Loucy (cell line): ENCODE results near the gene FMO1.

Experiments used
- H2AFZ ChIP-seq: fragments of 200-600 bp; sonication (generic); 2 replicates; pipeline ENCODE4 v1.6.0; 2016; ENCODE audit warnings: antibody characterized with exemption, mild to moderate bottlenecking, low read length, moderate library complexity
- H3F3A ChIP-seq: fragments of 200-600 bp; 2 replicates; pipeline ENCODE4 v1.6.0; 2016; ENCODE audit warnings: antibody characterized with exemption, low read depth, mild to moderate bottlenecking
- H3K27me3 ChIP-seq: fragments of 200-600 bp; sonication (generic); 2 replicates; pipeline ENCODE4 v1.6.1; 2014; ENCODE audit warnings: low read length, mild to moderate bottlenecking; ENCODE audit not compliant: insufficient read depth, poor library complexity, severe bottlenecking
- H3K36me3 ChIP-seq: fragments of 200-600 bp; sonication (generic); 2 replicates; pipeline ENCODE4 v1.6.1; 2016; ENCODE audit warnings: low read length; ENCODE audit not compliant: insufficient read depth
- H3K4me1 ChIP-seq: fragments of 200-600 bp; sonication (generic); 2 replicates; pipeline ENCODE4 v1.5.1; 2014; ENCODE audit warnings: low read length, mild to moderate bottlenecking; ENCODE audit not compliant: insufficient read depth, poor library complexity, severe bottlenecking
- H3K4me2 ChIP-seq: fragments of 200-600 bp; sonication (generic); 2 replicates; pipeline ENCODE4 v1.6.0; 2014; ENCODE audit warnings: antibody characterized with exemption, low read length, low read depth, mild to moderate bottlenecking; ENCODE audit not compliant: poor library complexity, severe bottlenecking
- H3K4me3 ChIP-seq: fragments of 200-600 bp; sonication (generic); 2 replicates; pipeline ENCODE4 v1.5.1; 2014; ENCODE audit warnings: low read length, mild to moderate bottlenecking, mixed read lengths; ENCODE audit not compliant: poor library complexity, severe bottlenecking
- H3K79me2 ChIP-seq: fragments of 200-600 bp; sonication (generic); 2 replicates; pipeline ENCODE4 v1.6.1; 2014; ENCODE audit warnings: low read length; ENCODE audit not compliant: insufficient read depth
- H3K9ac ChIP-seq: fragments of 200-600 bp; sonication (generic); 2 replicates; pipeline ENCODE4 v1.6.0; 2014; ENCODE audit warnings: mild to moderate bottlenecking, low read depth, low read length, moderate library complexity; ENCODE audit not compliant: poor library complexity, severe bottlenecking
- H3K9me2 ChIP-seq: fragments of 200-600 bp; sonication (generic); replicated peaks from 2 replicates; pipeline ENCODE4 v1.6.1; 2016; ENCODE audit warnings: low read depth, low read length, mixed read lengths
- H3K9me3 ChIP-seq: fragments of 200-600 bp; sonication (generic); 2 replicates; pipeline ENCODE4 v1.6.1; 2014; ENCODE audit warnings: mild to moderate bottlenecking, antibody characterized with exemption, low read length, low read depth; ENCODE audit not compliant: insufficient read depth
- H4K20me1 ChIP-seq: fragments of 200-600 bp; sonication (generic); 2 replicates; pipeline ENCODE4 v1.6.0; 2014; ENCODE audit warnings: antibody characterized with exemption, low read length, mild to moderate bottlenecking; ENCODE audit not compliant: insufficient read depth, poor library complexity, severe bottlenecking
- CTCF ChIP-seq: fragments of 200-600 bp; sonication (generic); conservative IDR thresholded peaks from 2 replicates; pipeline ENCODE4 v1.5.1; 2014; ENCODE audit warnings: mild to moderate bottlenecking, antibody characterized with exemption, low read length
- EZH2phosphoT487 ChIP-seq: fragments of 200-600 bp; IDR thresholded peaks from 2 replicates; pipeline ENCODE4 v1.6.1; 2018; ENCODE audit warnings: antibody characterized with exemption, mild to moderate bottlenecking, moderate library complexity, borderline replicate concordance

FMO1 gene

GRCh38 chr1:171270806-171271205 is 22.5 kb downstream of the FMO1 start:
- H3K27me3 ChIP-seq = no peaks in the 10 kb centered on the region
- no peak overlapping the region for H3K4me3 ChIP-seq
- H3K9me3 ChIP-seq = no peaks in the 10 kb centered on the region
- no peaks in the 10 kb centered on the region for H3K9me2 ChIP-seq
- H3K9ac ChIP-seq = no peak overlapping the region
- no peak overlapping the region for H2AFZ ChIP-seq
- no peak for TF ChIP-seq EZH2phosphoT487
- no peak for TF ChIP-seq CTCF
- no peak overlapping the region for H3K4me2 ChIP-seq
- no peaks in the 10 kb centered on the region for H3K36me3 ChIP-seq
- no peaks in the 10 kb centered on the region for H3K79me2 ChIP-seq
- no peaks in the 10 kb centered on the region for H3K4me1 ChIP-seq
- no peaks in the 10 kb centered on the region for H4K20me1 ChIP-seq
- no peaks in the 10 kb centered on the region for H3F3A ChIP-seq

GRCh38 chr1:171277534-171277933 is 29.2 kb downstream of the FMO1 start:
- H3K9ac ChIP-seq = no peak overlapping the region
- H3K27me3 ChIP-seq = no peaks in the 10 kb centered on the region
- H3K36me3 ChIP-seq = no peaks in the 10 kb centered on the region
- no peaks in the 10 kb centered on the region for H3F3A ChIP-seq
- no peaks in the 10 kb centered on the region for H3K9me2 ChIP-seq
- no peaks in the 10 kb centered on the region for H4K20me1 ChIP-seq
- H3K4me1 ChIP-seq = no peaks in the 10 kb centered on the region
- H2AFZ ChIP-seq = no peak overlapping the region
- TF ChIP-seq EZH2phosphoT487 = no peak
- no peak for TF ChIP-seq CTCF
- H3K4me2 ChIP-seq = no peak overlapping the region
- no peaks in the 10 kb centered on the region for H3K79me2 ChIP-seq
- H3K4me3 ChIP-seq = no peak overlapping the region
- no peaks in the 10 kb centered on the region for H3K9me3 ChIP-seq

- H3K79me2 ChIP-seq = no peaks in the 10 kb centered on the region
- H3K4me3 ChIP-seq = no peak overlapping the region
- H2AFZ ChIP-seq = no peak overlapping the region
- no peaks in the 10 kb centered on the region for H3K4me1 ChIP-seq
- TF ChIP-seq CTCF (no peak), EZH2phosphoT487 (no peak)
- no peaks in the 10 kb centered on the region for H3K9me2 ChIP-seq
- H3K4me2 ChIP-seq = no peak overlapping the region
- H3K36me3 ChIP-seq = no peaks in the 10 kb centered on the region
- H4K20me1 ChIP-seq = no peaks in the 10 kb centered on the region
- H3F3A ChIP-seq = no peaks in the 10 kb centered on the region
- no peak overlapping the region for H3K9ac ChIP-seq
- no peaks in the 10 kb centered on the region for H3K9me3 ChIP-seq
- H3K27me3 ChIP-seq = no peaks in the 10 kb centered on the region
These were observed 30.9 kb downstream of the FMO1 start for GRCh38 chr1:171279234-171279633.
